ENCODE measurements around the gene TRIM62. TPM values are rescaled to one million over a fixed set of nuclear protein-coding genes. Genes with fewer than 3 reads are reported as not detected.

Gene TRIM62
- total RNA-seq, 4 donors from 2014 or later, result 2.7 to 6.3 (median 3.6) TPM

DNA sequence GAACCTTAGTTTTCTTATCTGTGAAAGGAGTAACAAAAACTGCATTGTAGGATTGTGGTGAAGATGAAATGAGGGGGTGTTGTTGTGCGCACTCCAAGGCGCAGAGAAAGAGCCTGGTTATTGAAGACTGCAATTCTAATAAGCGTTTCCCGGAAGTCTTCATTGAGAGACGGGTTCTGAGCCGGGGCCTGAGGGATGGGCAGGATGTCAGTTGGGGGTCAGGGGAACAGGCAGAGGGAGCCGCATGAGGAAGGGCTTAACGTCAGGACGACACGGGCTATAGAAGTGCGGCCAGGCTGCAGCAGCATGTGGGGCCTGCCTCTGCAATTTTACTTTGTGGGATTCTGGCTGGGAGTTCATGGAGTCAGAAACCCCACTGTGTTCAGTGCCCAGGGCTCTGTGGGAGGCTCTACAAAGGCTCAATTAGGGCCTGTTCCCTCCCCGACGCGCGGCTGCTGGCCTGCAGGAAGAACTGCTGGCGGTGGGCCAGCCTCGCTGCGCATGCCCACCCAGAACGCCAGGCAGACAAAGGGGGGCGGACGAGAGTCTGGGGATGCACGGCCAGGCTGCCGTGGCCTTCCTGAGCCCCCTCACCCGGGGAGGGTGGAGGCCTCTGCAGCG is 20.7 kb downstream of the TRIM62 start:
- TF ChIP-seq, protein P1, sequence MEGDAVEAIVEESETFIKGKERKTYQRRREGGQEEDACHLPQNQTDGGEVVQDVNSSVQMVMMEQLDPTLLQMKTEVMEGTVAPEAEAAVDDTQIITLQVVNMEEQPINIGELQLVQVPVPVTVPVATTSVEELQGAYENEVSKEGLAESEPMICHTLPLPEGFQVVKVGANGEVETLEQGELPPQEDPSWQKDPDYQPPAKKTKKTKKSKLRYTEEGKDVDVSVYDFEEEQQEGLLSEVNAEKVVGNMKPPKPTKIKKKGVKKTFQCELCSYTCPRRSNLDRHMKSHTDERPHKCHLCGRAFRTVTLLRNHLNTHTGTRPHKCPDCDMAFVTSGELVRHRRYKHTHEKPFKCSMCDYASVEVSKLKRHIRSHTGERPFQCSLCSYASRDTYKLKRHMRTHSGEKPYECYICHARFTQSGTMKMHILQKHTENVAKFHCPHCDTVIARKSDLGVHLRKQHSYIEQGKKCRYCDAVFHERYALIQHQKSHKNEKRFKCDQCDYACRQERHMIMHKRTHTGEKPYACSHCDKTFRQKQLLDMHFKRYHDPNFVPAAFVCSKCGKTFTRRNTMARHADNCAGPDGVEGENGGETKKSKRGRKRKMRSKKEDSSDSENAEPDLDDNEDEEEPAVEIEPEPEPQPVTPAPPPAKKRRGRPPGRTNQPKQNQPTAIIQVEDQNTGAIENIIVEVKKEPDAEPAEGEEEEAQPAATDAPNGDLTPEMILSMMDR (IDR thresholded peaks at IDR 0.05), result no peak
- DNase-seq (ENCODE audit: low spot score) (no peak), ATAC-seq (ENCODE audit: low FRiP score) (no peak)

DNA sequence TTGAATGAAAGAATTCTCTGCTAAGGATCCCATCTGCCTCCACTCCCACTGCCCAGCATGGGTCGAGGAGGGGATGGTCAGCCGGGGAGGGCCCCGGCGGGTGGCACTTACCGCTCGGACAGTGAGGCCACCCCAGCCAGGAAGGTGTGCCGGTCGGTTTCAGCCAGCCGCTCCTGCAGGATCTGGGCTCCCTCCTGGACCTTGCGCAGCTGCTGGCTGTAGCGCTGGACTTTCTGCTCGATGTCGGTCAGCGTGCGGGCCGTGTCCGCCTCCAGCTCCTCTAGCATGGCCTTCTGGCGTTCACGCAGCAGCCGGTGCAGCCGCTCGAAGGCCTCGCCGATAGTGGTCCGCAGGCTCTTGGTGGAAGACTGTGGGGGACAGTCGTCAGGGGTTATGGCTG is 22.3 kb downstream of the TRIM62 start:
- ATAC-seq (ENCODE audit: low FRiP score) (no peak), DNase-seq (ENCODE audit: low spot score) (no peak)
- TF ChIP-seq, protein P1 (IDR thresholded peaks at IDR 0.05), result no peak

DNA sequence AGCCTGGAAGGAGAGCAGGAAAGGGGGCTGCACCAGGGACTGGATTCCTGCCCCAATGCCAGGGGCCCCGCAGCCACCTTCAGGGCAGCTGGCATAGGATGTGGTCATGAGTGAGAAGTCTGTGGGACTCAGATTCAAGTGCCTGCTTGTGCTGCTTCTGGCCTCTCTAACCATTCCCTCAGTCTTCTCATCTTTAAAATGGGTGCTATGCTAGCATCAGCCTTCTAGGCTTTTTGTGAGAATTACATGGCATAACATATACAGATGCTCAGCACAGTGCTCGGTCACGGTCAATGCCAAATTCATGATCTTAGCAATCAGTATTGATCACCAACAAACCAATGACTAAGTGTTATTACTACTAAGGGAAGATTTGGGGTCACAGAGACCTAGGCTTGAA is 23.5 kb downstream of the TRIM62 start:
- TF ChIP-seq, protein P1 (IDR thresholded peaks at IDR 0.05), result no peak
- ATAC-seq (ENCODE audit: low FRiP score) (no peak), DNase-seq (ENCODE audit: low spot score) (no peak)

DNA sequence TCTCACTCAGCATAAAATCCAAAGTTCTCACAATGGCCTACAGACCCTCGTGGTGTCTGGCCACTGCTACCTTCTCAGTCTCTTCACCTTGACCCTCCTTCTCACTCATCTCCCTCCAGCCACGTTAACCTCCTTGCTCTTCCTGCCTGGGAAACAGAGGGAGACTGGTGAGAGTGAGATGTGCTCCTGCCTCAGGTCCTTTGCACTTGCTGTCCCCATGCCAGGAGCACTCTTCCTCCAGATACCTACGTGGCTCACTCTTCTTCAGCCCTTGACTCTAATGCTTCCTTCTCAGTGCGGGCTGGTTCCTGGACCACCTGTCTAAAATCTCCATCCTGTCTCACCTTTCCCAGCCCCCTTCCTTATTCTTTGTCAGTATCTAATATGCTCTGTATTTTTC is 24.7 kb downstream of the TRIM62 start:
- no peak for ATAC-seq (ENCODE audit: low FRiP score)
- DNase-seq (ENCODE audit: low spot score), result no peak
- TF ChIP-seq, protein P1 (IDR thresholded peaks at IDR 0.05), result no peak

DNA sequence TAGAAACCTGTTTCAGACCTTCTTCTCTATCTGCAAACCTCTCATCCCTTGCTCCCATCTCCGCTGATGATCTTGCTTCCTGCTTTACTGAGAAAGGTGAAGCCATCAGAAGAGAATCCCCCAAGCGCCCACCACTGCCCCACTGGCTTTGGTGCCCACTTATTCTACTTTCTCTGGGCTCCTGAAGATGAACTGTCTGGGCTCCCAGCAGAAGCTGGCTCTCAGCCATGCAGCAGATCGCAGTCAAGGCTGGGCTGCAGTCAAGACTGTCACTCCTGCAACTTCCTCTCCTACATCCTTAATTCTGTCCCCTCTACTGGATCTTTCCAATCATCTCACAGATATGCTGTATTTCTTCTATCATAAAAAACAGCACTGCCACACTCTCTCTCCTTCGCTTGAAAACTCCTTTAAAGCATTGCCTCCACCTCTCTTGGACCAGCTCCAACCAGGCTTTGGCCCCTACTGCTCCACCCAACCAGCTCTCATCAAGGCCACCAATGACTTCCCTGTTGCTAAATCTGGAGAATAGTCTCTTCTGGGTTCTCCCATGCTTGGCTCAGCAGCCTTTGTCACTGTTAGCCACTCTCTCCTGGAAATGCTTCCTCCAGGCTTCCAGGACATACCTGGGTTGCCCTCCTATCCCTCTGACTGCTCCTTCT is 25.8 kb downstream of the TRIM62 start:
- no peak for DNase-seq (ENCODE audit: low spot score)
- no peak for ATAC-seq (ENCODE audit: low FRiP score)
- TF ChIP-seq, protein P1 (IDR thresholded peaks at IDR 0.05), result no peak

DNA sequence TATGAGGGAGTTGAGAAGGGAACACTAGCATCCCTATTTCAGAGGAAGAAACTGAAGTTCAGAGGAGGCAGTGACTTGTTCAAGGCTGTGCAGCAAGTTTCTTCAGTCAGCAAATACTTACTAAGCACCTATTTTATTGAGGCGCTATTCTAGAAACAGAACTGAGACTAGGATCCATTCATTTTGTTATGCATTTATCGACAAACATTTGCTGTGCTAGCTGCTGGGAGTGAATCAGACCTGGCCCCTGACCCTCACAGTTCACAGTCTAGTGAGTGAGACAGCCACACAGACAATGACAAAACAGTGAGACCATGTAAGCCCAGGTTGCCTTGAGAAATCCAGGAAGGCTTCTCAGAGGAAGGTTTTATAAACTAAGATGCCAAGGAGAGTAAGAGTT is 28.2 kb downstream of the TRIM62 start:
- TF ChIP-seq, protein P1 (IDR thresholded peaks at IDR 0.05), result no peak
- DNase-seq (ENCODE audit: low spot score) (no peak), ATAC-seq (ENCODE audit: low FRiP score) (no peak)

All from omental fat pad (tissue), 4 donors.